SIG-M5 treated with dmso at 0.1 percent for 504 hours (cell line): ENCODE results near the gene MYO1A.
A peak's percentile ranks its signal among the peaks of the same experiment; 100 is the strongest.
"Not testable (repeated sequence)": the region's sequence is repeated elsewhere in the genome, so short reads cannot be mapped to it uniquely, and the experiment has no call there.

Source experiments
- DNase-seq: peaks from one replicate; lab custom pipeline; 2025; ENCODE audit not compliant: unreplicated experiment; lab: John Stamatoyannopoulos, UW

Gene MYO1A

DNA sequence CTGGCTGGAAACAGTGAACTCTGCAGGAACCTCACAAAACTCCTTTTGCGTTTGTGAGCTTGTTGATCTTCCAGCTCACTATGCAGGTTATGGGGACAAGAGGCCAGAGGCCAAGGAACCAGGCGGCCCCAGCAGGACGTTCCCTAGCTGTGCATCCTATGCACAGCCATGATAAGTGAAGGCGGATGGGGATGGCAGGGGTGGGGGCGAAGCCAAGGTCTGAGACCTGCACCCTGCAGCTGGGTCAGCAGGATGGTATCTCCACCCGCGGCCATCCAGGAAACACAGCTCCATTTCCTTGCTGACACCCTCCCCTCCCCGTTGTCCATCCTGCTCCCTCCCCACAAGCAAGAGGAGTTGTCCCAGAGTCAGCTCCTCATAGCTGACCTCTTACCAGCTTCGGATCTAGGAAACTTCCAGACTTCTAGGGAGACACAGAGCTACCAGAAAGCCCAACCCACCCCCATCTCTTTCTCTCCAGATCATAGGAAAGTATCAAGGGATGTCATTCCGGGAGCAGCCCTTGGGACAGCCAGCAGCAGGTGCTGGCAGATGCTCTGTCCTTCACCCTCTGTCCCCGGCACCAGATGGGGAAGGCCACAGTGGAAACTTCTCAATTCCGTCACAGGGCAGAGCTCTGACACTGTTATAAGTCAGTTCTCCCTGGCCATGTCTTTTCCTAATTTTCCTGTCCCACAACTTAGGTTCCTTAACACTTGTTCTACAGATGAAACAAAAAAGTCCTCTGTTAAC lies 53.0 kb downstream of the MYO1A start:
- no peak for DNase-seq

DNA sequence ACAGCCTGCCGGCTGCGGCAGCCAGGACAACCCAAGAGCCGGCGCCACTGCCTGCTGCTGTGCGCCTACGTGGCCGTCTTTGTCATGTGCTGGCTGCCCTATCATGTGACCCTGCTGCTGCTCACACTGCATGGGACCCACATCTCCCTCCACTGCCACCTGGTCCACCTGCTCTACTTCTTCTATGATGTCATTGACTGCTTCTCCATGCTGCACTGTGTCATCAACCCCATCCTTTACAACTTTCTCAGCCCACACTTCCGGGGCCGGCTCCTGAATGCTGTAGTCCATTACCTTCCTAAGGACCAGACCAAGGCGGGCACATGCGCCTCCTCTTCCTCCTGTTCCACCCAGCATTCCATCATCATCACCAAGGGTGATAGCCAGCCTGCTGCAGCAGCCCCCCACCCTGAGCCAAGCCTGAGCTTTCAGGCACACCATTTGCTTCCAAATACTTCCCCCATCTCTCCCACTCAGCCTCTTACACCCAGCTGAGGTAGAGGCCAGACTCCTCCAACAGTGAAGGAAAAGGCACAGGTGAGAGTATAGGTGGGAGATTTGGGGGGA lies 53.9 kb downstream of the MYO1A start:
- DNase-seq, result no peak

DNA sequence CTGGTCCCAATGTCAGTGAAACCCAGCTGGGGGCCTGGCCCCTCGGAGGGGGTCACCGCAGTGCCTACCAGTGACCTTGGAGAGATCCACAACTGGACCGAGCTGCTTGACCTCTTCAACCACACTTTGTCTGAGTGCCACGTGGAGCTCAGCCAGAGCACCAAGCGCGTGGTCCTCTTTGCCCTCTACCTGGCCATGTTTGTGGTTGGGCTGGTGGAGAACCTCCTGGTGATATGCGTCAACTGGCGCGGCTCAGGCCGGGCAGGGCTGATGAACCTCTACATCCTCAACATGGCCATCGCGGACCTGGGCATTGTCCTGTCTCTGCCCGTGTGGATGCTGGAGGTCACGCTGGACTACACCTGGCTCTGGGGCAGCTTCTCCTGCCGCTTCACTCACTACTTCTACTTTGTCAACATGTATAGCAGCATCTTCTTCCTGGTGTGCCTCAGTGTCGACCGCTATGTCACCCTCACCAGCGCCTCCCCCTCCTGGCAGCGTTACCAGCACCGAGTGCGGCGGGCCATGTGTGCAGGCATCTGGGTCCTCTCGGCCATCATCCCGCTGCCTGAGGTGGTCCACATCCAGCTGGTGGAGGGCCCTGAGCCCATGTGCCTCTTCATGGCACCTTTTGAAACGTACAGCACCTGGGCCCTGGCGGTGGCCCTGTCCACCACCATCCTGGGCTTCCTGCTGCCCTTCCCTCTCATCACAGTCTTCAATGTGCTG lies 54.6 kb downstream of the MYO1A start:
- no peak for DNase-seq

DNA sequence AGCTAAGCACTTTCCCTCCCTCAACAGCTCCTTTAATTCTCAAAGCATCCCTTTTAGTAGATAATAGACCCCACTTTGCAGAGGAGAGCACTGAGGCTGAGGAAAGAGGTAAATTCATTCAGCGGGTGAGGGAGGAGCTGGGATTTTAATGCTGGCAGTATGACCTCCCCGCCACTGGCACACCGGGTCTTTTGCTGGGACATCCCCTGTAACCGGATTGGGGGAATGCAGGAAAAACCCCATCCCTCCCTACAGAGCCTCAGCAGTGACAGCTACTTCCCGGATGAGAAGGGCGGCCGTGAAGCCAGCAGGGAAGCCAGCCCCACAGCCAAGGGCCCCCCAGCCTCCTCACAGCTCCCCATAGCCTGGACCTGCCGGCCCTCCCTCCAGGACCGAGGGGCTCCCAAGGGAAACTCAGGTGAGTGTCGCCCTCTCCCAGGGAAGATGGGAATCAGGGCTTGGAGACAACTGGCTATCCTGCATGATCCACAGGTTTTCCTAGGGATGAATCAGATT lies 55.6 kb downstream of the MYO1A start:
- no peak for DNase-seq

DNA sequence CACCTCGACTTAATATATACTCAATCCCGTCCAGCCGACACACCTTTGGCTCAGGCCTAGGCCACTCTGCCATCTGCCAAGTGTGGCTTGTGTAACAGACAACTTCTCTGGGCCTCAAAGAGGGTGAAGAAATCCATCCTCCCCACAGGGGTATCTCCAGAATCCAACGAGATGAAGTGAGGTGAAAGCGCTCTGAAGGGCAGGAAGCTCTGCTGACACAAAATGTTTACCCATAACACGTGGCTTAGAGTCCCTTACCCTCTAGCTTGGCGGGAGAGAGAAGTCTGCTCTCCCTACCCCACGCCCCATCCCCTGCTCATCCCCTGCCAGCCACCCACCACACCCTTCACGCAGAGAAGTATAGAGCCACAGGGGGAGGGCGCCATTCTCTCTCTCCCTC lies 56.6 kb downstream of the MYO1A start:
- peak; percentile 5 for DNase-seq

DNA sequence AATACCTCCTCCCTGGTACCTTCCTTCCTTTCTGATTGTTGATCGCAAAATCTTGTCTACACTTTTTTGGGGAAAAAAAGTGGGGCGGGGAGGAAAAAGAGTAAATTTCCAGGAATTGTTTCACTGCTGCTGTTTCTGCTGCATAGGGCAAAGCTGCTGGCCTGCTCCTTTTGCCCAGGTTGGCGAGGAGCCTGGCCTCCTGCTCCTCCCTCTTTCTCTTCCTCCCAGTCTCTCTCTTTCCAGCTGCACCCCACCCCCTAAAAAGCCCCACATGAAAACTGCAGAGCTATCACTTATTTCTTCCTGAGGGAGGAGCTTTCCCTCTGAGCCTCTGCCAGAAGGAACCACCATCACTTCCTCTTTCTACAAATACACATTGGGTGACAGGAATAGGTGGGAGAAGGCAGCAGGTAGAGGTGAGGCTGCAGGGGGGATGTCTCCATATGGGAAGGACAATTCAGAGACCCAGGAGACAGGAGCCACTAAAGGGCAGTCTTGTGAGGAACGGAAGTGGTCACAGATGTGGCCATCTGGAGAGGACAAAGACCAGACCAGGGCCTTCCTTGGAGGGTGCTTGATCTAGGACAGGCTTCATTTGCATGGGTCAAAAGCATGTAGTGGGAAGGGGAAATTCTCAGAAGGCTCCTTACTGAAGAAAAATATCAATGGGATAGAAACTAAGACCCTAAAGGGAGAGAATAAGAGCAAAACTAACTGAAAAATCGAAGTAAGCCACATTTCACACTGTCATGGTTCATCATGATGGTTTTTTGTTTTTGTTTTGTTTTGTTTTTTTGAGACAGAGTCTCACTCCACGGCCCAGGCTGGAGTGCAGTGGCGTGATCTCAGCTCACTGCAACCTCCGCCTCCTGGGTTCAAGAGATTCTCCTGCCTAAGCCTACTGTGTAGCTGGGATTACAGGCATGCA lies 58.3 kb downstream of the MYO1A start:
- peak; percentile 49 for DNase-seq

DNA sequence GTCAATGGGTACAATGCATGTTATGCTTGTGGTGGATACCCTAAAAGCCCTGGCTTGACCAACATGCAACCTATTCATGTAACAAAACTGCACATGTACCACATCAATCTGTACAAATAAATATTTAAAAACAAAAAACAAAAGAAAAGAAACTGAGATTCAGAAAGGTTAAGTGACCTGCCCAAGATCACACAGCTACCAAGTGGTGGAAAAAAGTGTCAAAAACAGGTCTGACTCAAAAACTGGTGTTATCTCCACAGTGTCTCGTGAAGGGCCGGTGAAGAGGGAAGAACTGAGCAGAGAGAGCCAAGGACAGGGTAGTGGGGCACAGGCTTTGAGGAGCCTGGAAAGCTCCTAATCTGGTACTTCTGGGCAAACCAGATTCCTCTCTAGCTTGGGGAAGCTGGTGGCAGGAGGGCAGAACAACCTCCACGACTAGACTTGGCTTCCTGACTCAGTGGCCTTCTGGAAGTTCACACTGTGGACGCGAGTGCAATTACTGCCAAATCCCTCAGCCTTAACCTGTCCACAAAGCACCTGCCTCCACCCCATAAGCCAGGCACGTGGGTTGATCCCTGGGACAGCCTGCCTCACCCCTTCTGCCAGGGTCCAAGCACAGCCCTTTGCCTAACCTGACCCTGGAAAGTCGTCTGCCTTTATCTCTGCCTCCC lies 59.1 kb downstream of the MYO1A start:
- DNase-seq, result no peak

DNA sequence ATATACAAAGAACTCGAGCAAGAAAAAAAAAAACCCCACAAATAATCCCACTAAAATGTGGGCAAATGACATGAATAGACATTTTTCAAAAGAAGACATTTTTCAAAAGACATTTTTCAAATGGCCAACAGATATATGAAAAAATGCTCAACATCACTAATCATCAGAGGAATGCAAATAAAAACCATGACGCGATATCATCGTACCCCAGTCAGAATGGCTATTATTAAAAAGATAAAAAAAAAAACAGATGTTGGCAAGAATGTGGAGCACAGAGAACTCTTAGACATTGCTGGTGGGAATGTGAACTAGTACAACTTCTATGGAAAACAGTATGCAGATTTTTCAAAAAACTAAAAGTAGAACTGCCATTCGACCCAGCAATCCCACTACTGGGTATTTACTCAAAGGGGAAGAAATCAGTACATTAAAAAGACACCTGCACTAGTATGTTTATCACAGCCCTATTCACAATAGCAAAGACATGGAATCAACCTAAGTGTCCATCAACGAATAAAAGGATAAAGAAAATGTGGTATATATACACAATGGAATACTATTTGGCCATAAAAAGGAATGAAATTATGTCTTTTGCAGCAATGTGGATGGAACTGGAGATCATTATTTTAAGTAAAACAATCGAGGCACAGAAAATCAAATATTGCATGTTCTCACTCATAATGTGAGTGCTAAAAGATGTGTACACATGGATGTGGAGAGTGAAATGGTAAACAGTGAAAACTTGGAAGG lies 59.9 kb downstream of the MYO1A start:
- DNase-seq, result no peak

DNA sequence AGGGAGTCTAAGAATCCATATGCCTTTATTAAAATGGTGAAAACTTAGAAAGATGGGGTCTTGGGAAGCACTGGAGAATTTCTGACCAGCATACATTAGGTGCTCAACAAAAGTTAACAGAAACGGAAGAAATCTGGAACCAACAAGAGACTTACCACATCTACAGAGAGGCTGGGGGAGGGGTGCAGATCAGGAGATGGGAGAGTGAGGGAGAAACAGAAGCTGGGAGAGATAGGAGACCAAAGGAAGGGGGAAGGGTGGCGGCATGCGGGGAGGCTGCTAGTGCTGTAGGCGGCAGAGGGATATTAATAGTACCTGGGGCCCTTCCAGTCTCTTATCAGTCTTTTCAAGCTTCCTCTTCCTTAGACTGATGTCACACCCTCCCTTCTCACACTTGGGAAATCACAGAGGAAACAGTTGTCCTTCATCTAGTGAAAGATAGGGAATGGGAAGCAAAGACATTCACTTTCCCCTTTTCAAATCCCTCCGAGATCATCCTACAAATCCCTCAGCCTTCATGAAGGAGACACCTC lies 61.7 kb downstream of the MYO1A start:
- peak; percentile 77 for DNase-seq

DNA sequence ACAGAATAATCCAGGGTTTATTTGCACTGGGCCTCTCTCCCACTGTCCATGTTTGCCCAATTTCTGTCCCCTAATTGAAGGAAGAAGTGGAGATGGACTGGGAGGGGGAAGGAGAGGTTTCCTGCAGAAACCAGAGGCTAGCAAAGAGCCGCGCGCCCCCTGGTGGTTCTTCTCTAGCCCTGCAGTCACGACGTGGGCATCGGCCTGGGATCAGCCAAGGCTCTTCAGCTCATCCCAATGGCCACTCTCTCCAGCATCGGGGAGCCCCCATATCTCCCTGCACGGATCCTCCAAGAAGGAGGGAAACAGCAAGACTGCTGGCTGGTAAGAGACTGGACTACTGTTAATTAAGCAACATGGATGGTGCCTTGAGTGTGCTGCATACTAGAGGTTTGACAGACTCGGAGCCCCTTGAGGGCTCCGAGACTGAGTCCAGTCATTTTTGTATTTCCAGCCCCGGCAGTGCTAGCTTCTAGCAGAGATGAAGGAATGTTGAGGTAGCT lies 62.3 kb downstream of the MYO1A start:
- peak; percentile 78 for DNase-seq

DNA sequence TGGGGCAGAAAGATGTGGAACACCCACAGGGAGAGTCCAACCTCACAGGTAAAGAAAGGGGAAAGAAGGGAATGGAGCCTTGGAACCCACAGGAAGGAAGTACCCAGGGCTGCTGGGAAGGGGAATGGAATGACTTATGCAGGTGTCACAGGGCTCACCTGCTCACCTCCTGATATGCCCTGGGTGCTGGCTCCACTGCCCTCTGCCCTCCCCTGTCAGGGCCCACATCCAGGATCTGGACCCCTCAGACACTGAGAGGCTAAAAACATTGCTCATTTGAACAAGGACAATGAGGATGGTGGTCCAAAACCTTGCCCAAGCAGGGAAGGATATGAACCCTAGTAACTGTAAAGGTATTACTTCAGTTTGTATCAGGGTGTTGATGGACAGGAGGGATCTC lies 62.9 kb downstream of the MYO1A start:
- no peak for DNase-seq

DNA sequence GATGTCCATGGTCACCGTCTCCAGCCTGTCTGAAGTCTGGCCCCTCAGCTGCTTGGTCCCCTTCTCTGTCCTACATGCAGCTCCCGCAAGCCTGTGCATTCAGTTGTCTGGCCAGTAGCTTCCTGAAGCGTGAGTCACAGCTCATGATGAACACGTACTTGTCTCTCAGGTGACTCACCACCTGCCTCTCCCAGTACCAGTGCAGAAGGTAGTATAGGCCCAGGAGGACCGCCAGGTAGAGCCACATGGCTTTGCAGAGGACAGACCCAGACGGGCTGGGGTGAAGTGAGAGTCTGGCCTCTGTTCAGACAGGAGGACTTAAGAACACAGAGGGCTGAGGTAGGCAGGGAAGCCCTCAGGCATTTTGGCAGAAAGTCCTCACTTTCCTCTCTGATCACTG lies 64.2 kb downstream of the MYO1A start:
- DNase-seq, result peak; percentile 41

DNA sequence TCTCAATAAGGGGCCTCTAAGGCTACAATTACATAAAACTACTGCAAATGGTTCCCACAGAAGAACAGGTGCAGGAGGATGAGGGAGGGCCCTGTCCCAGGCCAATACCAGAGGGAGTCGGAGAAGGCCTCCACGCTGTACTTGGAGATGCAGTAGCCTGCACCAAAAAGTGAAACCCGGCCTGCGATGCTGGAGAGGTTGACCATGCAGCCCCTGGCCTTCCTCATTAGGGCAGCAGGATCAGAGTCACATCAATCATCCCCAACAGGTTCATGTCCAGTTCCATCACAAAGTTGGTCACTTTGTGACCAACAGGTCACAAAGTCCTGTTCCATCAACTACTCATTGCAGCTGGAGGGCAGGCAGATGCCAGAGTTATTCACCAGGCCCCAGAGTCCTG lies 66.5 kb downstream of the MYO1A start:
- DNase-seq, result no peak

DNA sequence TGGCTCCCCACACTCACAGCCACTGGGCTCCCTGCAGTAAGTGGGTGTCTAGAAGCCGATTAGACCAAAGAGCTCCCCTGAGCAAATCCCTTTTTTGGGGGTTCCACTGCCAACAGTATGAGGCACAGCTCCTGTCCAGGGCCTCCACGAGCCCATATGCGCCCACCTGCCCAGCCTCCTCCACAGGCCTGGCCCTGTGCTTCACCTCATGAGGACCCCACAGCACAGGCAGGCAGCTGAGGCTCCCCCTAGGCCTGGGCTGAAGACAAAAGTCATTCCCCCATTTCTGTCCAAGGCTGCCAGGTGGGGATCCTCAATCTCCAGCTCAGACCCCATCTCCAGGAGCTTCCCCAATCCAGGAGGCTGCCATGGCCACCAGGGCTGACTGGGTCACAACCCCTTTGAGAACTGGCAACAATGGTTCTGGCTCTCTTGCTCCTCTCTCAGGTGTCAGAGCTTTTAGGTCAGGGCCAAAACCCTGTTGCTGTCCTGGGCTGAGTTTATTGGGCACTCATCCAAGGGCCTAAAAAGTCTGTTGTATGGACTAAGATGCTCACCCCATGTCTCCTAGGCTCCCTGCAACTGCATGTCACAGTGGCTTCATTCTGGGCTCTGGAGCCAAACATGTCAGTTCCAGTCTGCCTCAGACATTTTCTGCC lies 67.2 kb downstream of the MYO1A start:
- not testable (repeated sequence) for DNase-seq

DNA sequence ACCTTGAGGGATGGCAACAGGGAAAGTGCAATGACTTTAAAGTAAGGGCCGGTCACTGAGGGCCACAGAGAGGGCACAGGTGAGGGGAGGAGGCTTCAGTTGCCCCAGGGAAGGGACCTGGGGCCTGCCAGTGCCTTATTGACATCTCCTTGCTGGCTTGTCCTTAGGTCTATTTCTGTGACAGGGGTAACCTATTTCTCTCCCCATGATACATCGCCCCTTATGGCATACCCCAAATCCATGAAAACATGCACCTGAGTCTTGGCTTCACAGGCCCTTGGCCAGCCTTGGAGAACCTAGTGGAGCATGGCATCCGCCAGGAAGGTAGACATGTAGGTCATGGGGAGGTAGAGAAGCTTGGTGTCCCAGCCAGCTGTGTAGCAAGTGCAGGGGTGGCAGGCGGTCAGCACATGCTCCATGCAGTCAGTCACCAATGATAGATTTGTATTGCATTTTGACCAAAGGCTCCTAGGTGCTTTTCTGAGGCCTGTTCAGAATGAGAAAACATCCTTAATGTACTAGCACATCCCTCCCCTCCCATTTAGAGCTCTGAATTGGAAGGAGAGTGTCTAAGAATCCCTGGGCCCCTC lies 68.9 kb downstream of the MYO1A start:
- DNase-seq, result no peak

DNA sequence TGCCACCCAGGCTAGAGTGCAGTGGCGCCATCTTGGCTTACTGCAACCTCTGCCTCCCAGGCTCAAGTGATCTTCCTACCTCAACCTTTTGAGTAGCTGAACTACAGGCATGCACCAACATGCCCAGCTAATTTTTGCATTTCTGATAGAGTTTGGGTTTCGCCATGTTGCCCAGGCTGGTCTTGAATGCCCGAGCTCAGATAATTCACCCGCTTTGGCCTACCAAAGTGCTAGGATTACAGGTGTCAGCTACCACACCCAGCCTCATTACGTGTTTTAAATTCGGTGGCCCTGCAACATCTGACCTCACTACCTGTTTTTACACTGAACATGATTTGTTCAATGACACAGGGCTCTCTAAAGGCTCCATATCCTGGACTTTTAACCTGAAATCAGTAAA lies 69.7 kb downstream of the MYO1A start:
- no peak for DNase-seq

DNA sequence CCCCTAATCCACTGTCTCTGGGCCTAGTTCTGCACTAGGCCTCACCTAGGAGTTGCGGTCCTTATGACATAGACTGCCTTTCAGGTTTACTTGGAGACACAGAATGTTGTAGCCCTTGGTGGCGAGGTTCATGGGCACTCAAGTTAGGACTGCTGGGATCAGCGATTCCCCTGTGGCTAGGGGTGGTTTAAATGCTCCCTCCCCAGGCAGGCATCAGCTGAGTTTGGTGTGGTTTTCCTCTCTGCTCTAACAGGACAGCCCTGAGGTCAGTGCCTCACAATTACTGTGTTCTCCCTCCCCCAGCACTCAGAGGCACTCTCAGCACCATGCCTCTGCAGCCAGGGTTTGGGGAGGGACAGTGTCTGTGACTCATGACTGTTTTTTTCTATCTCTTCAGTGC lies 70.3 kb downstream of the MYO1A start:
- no peak for DNase-seq
